SIG-M5 treated with dmso at 0.1 percent for 504 hours (cell line): ENCODE measurements around the gene PARD3B.

ENCODE experiments used
- DNase-seq: peaks from one replicate; lab custom pipeline; 2025; ENCODE audit not compliant: unreplicated experiment; lab: John Stamatoyannopoulos, UW

PARD3B gene

DNA sequence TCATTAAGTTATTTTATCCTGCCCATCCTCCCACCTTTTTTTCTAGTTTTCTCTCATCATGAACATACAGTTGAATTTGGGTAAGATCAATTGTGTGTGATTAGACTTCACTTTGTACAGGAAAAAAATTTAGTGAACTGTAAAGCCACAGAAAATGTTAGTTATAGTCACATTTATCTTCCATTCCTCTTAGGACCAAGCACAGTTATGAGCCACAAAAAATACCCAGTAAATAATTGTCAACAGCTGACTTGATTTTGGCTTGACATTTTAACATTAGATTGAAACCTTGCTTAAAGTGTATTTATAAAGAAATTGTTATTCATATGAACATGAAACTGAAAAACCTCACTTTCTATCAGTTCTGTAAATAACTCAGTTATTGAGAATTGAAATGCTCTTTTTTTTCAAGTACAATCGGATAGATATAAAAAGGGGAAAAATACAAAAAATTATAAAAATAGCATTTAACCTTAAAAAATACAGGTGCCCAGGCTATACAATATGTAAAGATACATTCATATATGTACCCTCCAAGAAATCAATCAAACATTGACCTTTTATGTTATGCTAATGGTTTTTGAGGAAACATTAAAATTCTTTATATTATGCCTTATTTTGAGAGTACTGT is 747.5 kb downstream of the PARD3B start:
- no peak for DNase-seq

DNA sequence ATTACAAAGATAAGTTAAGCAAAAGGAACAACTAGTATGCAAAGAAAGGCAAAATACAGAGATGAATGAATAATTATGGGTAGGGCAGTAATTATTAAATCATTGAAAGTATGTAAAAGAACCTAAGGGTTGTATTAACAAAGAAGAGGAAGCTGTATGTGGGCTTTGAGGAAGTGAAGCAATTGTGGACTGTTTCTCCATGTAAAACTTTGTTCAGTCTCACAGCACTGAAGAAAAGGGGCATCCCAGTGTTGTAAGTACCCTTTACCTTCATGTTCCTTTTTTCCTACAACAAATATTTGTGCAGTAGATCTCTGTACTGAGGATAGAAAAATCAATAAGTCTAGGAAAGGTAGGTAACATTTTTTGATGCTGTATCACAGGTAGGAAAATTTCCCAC is 748.3 kb downstream of the PARD3B start:
- peak; percentile 33 for DNase-seq

DNA sequence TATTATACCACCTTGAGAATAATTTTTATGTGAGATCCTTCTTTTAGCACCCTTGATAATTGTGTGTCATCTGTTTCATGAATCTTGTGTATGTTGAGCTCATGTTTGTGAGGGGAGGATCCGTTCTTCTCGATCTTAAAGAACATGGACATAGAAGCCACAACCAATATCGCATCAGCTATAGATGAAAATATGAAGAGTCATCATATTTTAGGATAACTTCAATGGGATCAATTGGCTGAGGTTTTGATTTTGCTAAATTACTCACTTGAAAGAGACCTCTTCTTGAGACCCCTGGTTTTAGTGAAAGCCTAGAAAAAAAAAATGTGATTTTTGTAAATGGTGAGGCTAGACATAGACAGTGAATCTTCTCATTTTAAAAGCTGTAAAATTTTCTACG is 751.7 kb downstream of the PARD3B start:
- DNase-seq: no peak

DNA sequence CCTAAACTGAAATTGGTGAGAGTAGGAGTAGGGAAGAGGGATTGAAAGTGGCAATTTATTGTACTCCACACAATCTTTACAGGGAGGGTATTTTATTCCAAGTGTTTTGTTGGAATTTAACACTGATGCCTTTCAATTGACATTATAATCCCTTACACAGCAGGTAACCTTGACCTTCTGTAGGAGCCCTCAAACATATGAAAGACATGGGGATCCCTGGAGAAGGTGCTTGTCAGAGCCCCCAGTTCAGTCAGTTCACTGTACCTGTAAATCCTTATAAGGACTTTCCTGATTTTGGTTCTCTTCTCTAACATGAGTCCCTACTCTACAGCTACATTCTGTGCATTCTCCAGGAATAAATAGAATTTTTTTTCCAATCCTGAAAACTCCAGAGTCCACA is 752.1 kb downstream of the PARD3B start:
- no peak for DNase-seq

DNA sequence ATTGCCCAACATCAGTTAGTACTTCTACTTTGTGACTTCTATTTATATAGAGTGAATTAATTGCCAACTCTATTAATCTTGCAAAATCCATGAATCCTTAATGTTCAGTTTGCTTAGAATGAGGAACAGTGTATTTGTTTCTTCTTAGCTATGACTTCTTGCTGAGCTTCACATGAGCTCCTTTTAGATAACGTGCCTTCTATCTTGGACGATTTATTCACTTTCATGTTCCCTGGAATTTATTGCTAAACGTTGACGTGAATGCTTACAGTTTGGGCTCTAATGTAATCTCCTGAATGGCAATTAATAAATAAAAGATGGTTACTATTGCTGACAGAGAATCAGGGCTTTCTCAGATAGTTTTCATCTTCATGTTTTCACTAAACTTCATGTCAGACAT is 752.6 kb downstream of the PARD3B start:
- no peak for DNase-seq

DNA sequence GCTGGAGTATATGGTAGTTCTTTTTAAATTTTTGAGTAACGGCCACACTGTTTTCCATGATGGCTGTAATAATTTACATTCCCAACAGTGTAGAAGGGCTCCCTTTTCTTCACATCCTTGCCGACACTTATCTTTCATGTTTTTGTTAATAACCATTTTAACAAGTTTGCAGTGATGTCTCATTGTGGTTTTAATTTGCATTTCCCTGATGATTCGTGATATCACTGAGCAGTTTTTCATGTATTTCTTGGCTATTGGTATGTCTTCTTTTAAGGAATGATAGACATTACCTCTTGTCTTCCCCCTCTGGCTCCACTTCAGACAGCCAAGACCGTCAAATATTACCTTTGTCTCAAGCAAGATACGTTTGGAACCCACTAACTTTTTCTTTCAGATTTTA is 765.9 kb downstream of the PARD3B start:
- DNase-seq: no peak

DNA sequence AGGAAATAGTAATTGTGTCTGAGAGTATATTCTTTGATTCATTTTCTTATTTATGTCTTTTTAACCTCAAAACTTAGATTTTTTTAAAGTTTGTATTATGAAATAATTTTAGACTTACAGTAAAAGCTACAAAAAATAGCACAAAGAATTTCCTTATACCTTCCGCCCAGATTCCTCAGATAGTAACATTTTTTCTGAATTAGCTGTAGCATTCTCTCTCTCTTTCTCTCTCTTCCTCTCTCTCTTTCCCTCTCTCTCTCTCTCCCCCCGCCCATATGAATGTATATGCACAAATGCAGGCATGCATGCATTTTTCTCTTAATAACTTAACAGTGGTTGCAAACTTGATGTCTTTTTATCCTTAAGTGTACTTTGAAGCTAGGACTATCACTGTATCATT is 776.0 kb downstream of the PARD3B start:
- no peak for DNase-seq

DNA sequence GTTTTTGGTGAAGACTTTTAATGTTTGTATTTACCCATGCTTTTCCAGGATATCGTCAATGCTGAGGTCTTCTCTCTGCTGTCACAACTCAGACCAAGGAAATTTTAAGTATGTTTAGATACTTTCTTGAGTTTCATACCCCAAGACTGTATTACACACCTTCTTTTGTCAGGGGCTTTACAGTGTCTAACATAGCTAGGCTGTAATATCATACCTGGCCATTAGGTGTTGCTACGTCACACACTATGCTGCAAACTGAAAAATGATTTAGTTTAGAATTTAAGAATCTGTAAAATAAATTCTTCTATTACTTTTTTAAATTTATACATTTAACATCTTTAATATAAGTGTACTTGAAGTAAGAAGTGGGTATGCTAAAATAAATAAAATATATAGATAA is 778.7 kb downstream of the PARD3B start:
- no peak for DNase-seq

DNA sequence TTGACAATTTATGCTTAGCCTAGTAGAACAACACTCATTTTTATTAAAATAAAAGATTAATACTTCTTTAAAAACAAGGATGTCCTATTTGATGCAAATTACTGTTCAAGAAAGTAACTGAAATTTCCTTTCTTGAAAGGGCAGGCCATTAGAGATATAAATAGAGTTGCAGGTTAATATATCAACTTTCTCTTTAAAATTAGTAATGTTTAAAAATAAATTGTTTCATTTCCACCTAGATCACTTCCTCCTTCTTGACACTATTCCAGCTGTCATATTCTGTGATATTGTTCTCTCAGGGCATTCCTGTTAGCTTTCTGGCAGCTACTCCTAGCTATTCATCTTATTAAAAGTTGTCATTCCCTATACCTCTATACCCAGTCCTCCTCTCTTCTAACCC is 779.1 kb downstream of the PARD3B start:
- no peak for DNase-seq

DNA sequence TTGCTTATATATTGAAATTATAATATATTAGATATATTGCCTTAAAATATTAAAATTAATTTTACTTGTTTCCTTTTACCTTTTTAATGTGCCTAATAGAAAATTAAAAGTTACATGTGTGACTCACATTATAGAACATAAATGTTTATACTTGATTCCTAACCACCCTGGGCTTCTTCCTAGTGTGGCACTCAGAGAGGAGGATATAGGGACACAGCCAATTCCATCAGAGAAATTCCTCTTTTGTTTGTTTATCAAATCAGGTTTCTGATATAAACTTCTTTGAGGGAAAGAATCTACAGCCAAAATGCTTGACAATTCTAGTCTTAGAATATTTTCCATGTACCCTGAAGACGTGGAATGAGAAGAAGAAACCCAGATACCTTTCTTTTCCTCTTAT is 788.1 kb downstream of the PARD3B start:
- no peak for DNase-seq

DNA sequence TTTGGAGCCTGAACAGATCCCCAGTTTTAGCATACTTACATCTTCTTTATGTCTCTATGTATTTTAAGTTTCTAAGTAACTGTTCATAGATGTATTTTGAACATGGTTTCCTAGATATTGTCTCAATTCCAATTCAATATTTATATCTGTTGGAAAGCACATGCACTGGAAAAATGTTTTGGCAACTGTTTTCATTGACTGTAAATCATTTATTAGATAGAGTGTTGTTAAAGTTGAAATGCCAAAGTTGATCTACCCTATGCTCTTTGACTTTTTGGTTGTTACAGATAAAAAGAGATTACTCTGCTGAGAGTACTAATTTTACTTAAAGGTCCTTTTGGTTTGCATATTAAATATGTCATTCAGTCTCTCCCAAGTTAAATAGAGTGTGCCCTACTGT is 792.0 kb downstream of the PARD3B start:
- DNase-seq: no peak

DNA sequence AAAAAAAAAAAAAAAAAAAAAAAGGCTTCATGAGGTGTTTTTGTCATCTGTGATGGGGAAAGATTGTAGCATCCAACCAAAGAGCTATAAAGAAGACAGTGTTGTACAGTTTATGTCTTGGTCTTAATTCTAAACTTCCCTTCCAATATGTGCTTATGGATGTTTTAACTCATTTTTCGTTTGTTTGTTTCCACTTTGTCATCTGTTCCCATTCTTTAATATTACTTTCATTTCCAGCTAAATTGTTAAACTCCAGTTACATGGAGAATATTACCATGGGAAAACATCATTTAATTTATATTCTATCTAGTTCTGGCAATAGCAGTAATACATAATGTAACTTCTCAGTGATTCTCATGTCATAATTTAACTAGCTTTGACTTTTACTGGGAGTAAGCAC is 792.9 kb downstream of the PARD3B start:
- DNase-seq: no peak

DNA sequence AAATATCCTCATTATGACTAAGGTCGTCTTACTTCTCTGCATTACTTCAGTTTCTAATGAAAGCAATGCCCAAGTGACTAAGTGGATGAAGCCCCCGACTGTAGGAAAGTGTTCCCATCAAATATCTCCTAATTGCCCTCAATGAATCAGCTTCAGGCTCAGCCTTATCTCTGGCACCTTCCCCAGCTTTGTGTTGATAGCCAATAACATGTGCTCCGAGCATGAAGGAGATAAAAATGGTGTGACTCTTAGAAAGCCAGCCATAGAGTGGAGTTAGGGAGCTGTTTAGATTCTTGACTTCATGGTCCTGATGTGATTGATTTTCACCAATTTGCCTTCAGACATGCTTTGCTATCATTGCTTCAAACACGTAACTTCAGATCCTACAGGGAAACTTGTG is 797.8 kb downstream of the PARD3B start:
- DNase-seq: no peak

DNA sequence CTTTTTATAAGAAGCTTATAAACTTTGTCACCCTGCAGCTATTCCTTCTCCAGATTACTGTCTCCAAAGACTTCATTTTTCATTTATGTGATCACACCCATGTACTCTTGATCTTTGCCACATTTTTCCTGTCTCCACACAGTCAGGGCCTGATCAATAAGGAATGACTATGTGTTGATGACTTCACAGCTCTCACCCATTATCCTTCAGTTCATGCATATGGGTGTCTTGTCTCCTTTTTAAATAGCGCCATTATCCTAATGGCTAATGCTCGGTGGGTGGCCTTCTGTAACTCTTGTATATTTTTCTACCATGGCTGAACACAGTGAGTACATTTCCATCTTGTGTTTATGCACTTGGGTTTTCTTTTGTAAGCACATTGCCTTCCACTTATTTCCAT is 801.4 kb downstream of the PARD3B start:
- DNase-seq: no peak

DNA sequence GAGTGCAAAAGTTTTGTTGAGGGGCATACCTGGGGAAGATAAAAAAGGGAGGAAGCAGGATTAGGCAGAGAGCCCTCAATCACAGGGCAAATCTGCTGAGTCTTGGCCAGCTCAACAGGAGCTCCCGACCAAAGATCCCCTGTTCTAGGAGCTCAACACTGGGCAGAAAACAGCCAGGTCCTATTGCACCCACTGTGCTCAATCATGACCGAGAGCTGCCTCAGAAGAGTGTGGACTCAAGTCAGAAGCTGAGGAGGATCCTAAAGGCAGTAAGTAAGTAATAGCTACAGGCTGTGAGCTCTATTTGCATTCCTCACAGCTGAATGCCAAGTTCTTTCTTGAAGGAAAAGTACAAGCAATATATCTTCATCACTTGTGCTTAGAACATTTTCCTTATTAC is 802.6 kb downstream of the PARD3B start:
- no peak for DNase-seq

DNA sequence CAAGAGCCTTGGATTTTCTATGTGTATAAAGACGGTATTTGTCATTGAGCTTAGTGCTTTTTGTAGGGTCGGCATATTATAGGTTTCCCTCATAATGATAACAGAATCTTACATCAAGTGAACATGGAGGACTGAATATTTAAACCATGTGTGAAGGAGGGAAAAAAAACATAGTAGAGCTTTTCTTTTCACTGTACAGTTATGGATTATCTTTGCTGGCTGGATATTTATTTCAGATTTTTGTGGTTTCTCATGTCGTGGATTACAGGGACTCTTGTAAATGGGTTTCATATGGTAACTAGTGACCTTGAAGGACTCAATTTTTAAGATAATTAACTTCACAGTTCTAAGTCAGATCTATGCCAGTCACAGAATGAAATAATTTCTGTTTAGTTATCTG is 806.8 kb downstream of the PARD3B start:
- DNase-seq: no peak

DNA sequence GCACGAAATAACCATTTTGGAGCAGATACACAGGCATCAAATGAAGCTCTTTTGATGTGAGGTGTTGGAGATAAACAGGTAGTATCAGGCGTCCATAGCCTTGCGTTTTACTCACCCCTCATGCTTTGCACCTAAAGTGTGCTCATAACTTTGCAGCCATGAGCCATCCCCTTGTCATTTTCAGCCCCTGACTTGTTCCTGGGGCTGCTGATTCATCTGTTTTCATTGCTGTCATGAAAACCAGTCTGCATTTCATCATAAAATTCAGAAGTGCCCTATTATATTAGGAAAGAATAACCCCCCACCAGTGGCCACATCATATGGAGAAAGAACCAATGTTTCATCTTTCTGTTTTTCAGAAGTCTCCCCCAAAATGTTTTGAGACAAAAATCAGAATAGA is 807.3 kb downstream of the PARD3B start:
- DNase-seq: no peak

DNA sequence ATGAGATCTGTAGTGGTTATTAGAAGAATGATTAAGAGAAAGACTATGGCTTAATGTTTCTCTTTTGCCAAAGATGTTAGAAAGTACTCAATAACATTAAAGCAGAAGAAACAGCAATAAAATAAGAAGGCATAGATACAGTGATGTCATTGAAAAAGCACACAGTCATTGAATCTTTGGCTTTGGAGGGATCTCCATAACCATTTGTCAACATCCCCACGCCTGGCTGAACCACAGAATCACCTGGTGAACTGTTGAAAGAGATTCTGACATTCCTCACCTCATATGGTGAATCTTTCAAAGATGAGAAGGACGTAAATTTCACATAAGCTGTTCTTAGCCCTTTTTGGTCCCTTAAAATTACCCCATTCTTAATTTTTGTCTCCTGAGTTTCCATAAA is 812.5 kb downstream of the PARD3B start:
- no peak for DNase-seq

DNA sequence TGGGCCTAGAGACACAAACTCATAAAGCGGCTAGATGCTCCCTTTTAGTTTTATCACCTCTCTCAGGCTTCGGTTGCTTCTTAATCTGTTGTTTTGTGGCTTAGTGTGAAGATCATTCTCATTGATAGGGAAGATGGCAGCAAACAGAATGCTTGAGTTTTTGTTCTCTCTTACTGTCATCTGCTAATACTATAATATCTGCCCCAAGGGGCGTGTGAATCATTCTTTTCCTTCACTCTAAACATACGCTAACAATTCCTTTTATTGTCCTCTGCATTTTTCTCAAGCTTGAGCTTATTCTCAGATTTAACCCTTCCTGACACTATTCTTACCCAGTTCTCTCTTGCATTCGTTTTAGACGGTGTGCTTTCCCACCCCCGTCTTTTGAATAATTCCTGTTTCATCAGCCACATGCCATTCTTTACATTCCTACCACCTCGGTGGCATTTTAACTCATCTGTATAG is 813.1 kb downstream of the PARD3B start:
- no peak for DNase-seq

DNA sequence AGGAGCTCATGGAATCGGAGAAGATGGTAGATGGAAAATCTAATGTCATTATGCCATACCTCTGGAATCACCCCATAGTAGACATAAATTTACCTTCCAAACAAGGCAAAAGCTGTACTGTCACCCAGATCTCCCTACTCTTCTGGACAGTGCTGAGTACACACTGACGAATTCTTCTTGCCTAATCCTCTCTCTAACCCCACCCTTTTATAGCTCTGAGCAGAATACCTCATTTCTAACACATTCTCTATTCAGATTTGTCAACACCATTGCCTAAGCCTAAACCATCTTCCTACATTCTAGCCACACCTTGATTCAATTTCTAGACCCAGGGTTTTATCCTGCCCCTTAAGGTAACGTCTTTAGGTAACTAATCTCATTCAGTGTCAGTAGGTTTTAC is 816.0 kb downstream of the PARD3B start:
- DNase-seq: no peak

DNA sequence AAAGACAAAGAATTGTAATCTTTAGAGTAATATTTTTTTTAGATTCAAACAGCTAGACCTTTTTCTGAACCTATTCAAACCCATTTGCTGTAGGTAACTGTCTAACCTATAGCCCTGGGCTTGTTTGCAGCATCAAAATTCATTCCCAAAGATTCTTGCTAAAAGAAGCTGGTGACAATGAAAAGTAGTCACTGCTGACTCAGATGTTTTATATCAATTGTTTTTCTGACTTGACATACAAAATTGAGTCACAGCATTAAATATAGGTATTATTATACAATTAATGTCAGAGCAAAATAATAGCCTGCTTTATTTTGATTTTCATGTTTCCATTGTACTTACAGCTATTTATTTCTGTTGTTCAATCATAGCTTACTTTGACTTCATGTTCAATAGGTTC is 816.7 kb downstream of the PARD3B start:
- DNase-seq: no peak

DNA sequence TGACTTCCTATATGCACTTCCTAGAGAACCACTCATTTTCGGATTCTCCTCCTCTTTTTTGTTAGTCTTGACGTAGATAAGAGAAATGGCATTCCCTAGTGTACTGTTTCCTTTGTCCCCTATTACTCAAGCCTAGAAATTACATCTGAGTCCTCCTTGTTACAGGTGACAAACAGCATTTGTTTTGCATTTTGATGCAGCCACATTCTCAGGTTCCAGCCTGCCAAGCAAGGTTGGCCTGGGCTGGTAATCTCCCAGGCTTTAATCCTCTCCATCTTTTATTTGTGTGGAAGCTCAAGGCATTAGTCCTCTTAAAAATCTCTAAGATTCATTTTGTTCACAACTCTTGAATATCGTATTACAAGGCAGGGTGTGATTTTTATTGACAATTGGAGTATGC is 819.0 kb downstream of the PARD3B start:
- DNase-seq: no peak

DNA sequence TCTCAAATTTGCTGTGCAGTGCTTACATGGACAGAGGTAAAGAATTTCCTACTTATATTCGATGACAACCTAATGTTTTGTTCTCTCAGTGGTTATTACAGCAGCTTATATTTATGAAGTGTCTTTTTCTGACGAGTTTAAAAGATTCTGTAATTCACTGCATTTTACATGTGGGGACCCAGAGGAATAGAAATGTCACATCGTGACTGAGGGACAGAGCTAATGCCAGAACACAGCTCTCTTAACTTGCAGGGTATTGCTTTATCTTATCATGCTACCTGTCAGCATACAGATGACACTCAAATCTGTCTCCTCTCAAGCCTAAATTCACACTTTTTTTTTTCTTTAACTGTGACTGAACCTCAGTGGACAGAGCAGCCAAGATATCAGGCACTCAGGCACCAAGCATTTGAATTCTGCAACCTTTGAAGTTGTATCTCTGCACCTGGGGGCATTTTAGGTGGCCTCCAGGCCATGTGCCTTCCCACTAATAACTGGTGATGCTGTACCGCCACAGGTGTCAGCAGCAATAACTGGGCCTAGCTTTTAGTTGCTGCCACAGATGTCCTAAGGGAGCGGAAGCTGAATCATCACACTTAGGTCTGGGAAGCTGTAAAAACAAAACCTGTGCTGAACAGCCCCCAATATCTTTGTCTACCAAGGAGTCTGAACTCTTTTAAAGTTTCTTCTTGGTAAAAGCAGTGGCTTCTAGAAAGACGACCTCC is 821.2 kb downstream of the PARD3B start:
- no peak for DNase-seq
